ENCODE measurements around the gene TENM4.

Gene TENM4

GRCh38 chr11:79110321-79110720 lies 330.5 kb downstream of the TENM4 start:
- H3K4me3 ChIP-seq (ENCODE audit: low read length in 2 of 2) = no peak overlapping the region
- H3K27me3 ChIP-seq (ENCODE audit: control insufficient read depth in 2 of 2, insufficient read depth in 2 of 2, low read length in 2 of 2) = no peaks in the 10 kb centered on the region
- H3K4me1 ChIP-seq (ENCODE audit: control insufficient read depth in 2 of 2, insufficient read depth in 2 of 2, low read length in 2 of 2) = no peaks in the 10 kb centered on the region
- no peak overlapping the region for H3K27ac ChIP-seq (ENCODE audit: low read depth in 2 of 2, low read length in 2 of 2)
- no peaks in the 10 kb centered on the region for H3K9me3 ChIP-seq (ENCODE audit: control insufficient read depth in 2 of 2, low read length in 2 of 2)
- no peak overlapping the region for H3K9ac ChIP-seq (ENCODE audit: low read depth in 1 of 2, low read length in 2 of 2)
- H3K36me3 ChIP-seq (ENCODE audit: control insufficient read depth in 2 of 2, insufficient read depth in 2 of 2, low read length in 2 of 2) = no peaks in the 10 kb centered on the region

- H3K9me3 ChIP-seq (ENCODE audit: control insufficient read depth in 2 of 2, low read length in 2 of 2) = no peaks in the 10 kb centered on the region
- no peak overlapping the region for H3K9ac ChIP-seq (ENCODE audit: low read depth in 1 of 2, low read length in 2 of 2)
- H3K4me3 ChIP-seq (ENCODE audit: low read length in 2 of 2) = no peak overlapping the region
- H3K27ac ChIP-seq (ENCODE audit: low read depth in 2 of 2, low read length in 2 of 2) = no peak overlapping the region
- H3K27me3 ChIP-seq (ENCODE audit: control insufficient read depth in 2 of 2, insufficient read depth in 2 of 2, low read length in 2 of 2) = no peaks in the 10 kb centered on the region
- H3K4me1 ChIP-seq (ENCODE audit: control insufficient read depth in 2 of 2, insufficient read depth in 2 of 2, low read length in 2 of 2) = no peaks in the 10 kb centered on the region
- H3K36me3 ChIP-seq (ENCODE audit: control insufficient read depth in 2 of 2, insufficient read depth in 2 of 2, low read length in 2 of 2) = no peaks in the 10 kb centered on the region
These were observed 332.0 kb downstream of the TENM4 start for GRCh38 chr11:79108851-79109250.

- H3K9ac ChIP-seq (ENCODE audit: low read depth in 1 of 2, low read length in 2 of 2) = no peak overlapping the region
- H3K4me1 ChIP-seq (ENCODE audit: control insufficient read depth in 2 of 2, insufficient read depth in 2 of 2, low read length in 2 of 2) = no peaks in the 10 kb centered on the region
- no peaks in the 10 kb centered on the region for H3K9me3 ChIP-seq (ENCODE audit: control insufficient read depth in 2 of 2, low read length in 2 of 2)
- H3K27ac ChIP-seq (ENCODE audit: low read depth in 2 of 2, low read length in 2 of 2) = no peak overlapping the region
- H3K27me3 ChIP-seq (ENCODE audit: control insufficient read depth in 2 of 2, insufficient read depth in 2 of 2, low read length in 2 of 2) = no peaks in the 10 kb centered on the region
- no peaks in the 10 kb centered on the region for H3K36me3 ChIP-seq (ENCODE audit: control insufficient read depth in 2 of 2, insufficient read depth in 2 of 2, low read length in 2 of 2)
- no peak overlapping the region for H3K4me3 ChIP-seq (ENCODE audit: low read length in 2 of 2)
These were observed 338.0 kb downstream of the TENM4 start for GRCh38 chr11:79102840-79103239.

GRCh38 chr11:79101656-79102055 lies 339.2 kb downstream of the TENM4 start:
- no peaks in the 10 kb centered on the region for H3K9me3 ChIP-seq (ENCODE audit: control insufficient read depth in 2 of 2, low read length in 2 of 2)

GRCh38 chr11:79100093-79100910 lies 340.5 kb downstream of the TENM4 start:
- no peak overlapping the region for H3K27ac ChIP-seq (ENCODE audit: low read depth in 2 of 2, low read length in 2 of 2)

More at GRCh38 chr11:79101656-79102055, 339.2 kb downstream of the TENM4 start:
- H3K27ac ChIP-seq (ENCODE audit: low read depth in 2 of 2, low read length in 2 of 2) = no peak overlapping the region
- H3K9ac ChIP-seq (ENCODE audit: low read depth in 1 of 2, low read length in 2 of 2) = no peak overlapping the region
- H3K27me3 ChIP-seq (ENCODE audit: control insufficient read depth in 2 of 2, insufficient read depth in 2 of 2, low read length in 2 of 2) = no peaks in the 10 kb centered on the region
- no peaks in the 10 kb centered on the region for H3K4me1 ChIP-seq (ENCODE audit: control insufficient read depth in 2 of 2, insufficient read depth in 2 of 2, low read length in 2 of 2)
- H3K36me3 ChIP-seq (ENCODE audit: control insufficient read depth in 2 of 2, insufficient read depth in 2 of 2, low read length in 2 of 2) = no peaks in the 10 kb centered on the region
- H3K4me3 ChIP-seq (ENCODE audit: low read length in 2 of 2) = no peak overlapping the region

GRCh38 chr11:79098146-79098545 lies 342.7 kb downstream of the TENM4 start:
- Histone ChIP-seq H3K27me3 (ENCODE audit: control insufficient read depth in 2 of 2, insufficient read depth in 2 of 2, low read length in 2 of 2) (no peaks in the 10 kb centered on the region), H3K4me1 (ENCODE audit: control insufficient read depth in 2 of 2, insufficient read depth in 2 of 2, low read length in 2 of 2) (no peaks in the 10 kb centered on the region), H3K9ac (ENCODE audit: low read depth in 1 of 2, low read length in 2 of 2) (no peak overlapping the region), H3K9me3 (ENCODE audit: control insufficient read depth in 2 of 2, low read length in 2 of 2) (no peaks in the 10 kb centered on the region), H3K4me3 (ENCODE audit: low read length in 2 of 2) (no peak overlapping the region), H3K36me3 (ENCODE audit: control insufficient read depth in 2 of 2, insufficient read depth in 2 of 2, low read length in 2 of 2) (no peaks in the 10 kb centered on the region), H3K27ac (ENCODE audit: low read depth in 2 of 2, low read length in 2 of 2) (no peak overlapping the region)

More at GRCh38 chr11:79100093-79100910, 340.5 kb downstream of the TENM4 start:
- no peaks in the 10 kb centered on the region for H3K27me3 ChIP-seq (ENCODE audit: control insufficient read depth in 2 of 2, insufficient read depth in 2 of 2, low read length in 2 of 2)
- H3K4me3 ChIP-seq (ENCODE audit: low read length in 2 of 2) = no peak overlapping the region
- no peaks in the 10 kb centered on the region for H3K36me3 ChIP-seq (ENCODE audit: control insufficient read depth in 2 of 2, insufficient read depth in 2 of 2, low read length in 2 of 2)
- H3K9me3 ChIP-seq (ENCODE audit: control insufficient read depth in 2 of 2, low read length in 2 of 2) = no peaks in the 10 kb centered on the region
- no peaks in the 10 kb centered on the region for H3K4me1 ChIP-seq (ENCODE audit: control insufficient read depth in 2 of 2, insufficient read depth in 2 of 2, low read length in 2 of 2)
- no peak overlapping the region for H3K9ac ChIP-seq (ENCODE audit: low read depth in 1 of 2, low read length in 2 of 2)

GRCh38 chr11:79097246-79097875 lies 343.5 kb downstream of the TENM4 start:
- Histone ChIP-seq H3K36me3 (ENCODE audit: control insufficient read depth in 2 of 2, insufficient read depth in 2 of 2, low read length in 2 of 2) (no peaks in the 10 kb centered on the region), H3K27me3 (ENCODE audit: control insufficient read depth in 2 of 2, insufficient read depth in 2 of 2, low read length in 2 of 2) (no peaks in the 10 kb centered on the region), H3K4me3 (ENCODE audit: low read length in 2 of 2) (no peak overlapping the region), H3K4me1 (ENCODE audit: control insufficient read depth in 2 of 2, insufficient read depth in 2 of 2, low read length in 2 of 2) (no peaks in the 10 kb centered on the region), H3K27ac (ENCODE audit: low read depth in 2 of 2, low read length in 2 of 2) (no peak overlapping the region), H3K9me3 (ENCODE audit: control insufficient read depth in 2 of 2, low read length in 2 of 2) (no peaks in the 10 kb centered on the region), H3K9ac (ENCODE audit: low read depth in 1 of 2, low read length in 2 of 2) (no peak overlapping the region)

- no peak overlapping the region for H3K4me3 ChIP-seq (ENCODE audit: low read length in 2 of 2)
- H3K4me1 ChIP-seq (ENCODE audit: control insufficient read depth in 2 of 2, insufficient read depth in 2 of 2, low read length in 2 of 2) = no peaks in the 10 kb centered on the region
- no peaks in the 10 kb centered on the region for H3K36me3 ChIP-seq (ENCODE audit: control insufficient read depth in 2 of 2, insufficient read depth in 2 of 2, low read length in 2 of 2)
These were observed 345.4 kb downstream of the TENM4 start for GRCh38 chr11:79095424-79095823.

GRCh38 chr11:79094616-79095015 lies 346.2 kb downstream of the TENM4 start:
- Histone ChIP-seq H3K27me3 (ENCODE audit: control insufficient read depth in 2 of 2, insufficient read depth in 2 of 2, low read length in 2 of 2) (no peaks in the 10 kb centered on the region), H3K4me3 (ENCODE audit: low read length in 2 of 2) (no peak overlapping the region), H3K9me3 (ENCODE audit: control insufficient read depth in 2 of 2, low read length in 2 of 2) (no peaks in the 10 kb centered on the region), H3K9ac (ENCODE audit: low read depth in 1 of 2, low read length in 2 of 2) (no peak overlapping the region), H3K36me3 (ENCODE audit: control insufficient read depth in 2 of 2, insufficient read depth in 2 of 2, low read length in 2 of 2) (no peaks in the 10 kb centered on the region), H3K27ac (ENCODE audit: low read depth in 2 of 2, low read length in 2 of 2) (no peak overlapping the region), H3K4me1 (ENCODE audit: control insufficient read depth in 2 of 2, insufficient read depth in 2 of 2, low read length in 2 of 2) (no peaks in the 10 kb centered on the region)

More at GRCh38 chr11:79095424-79095823, 345.4 kb downstream of the TENM4 start:
- H3K9me3 ChIP-seq (ENCODE audit: control insufficient read depth in 2 of 2, low read length in 2 of 2) = no peaks in the 10 kb centered on the region
- no peak overlapping the region for H3K27ac ChIP-seq (ENCODE audit: low read depth in 2 of 2, low read length in 2 of 2)
- no peak overlapping the region for H3K9ac ChIP-seq (ENCODE audit: low read depth in 1 of 2, low read length in 2 of 2)
- no peaks in the 10 kb centered on the region for H3K27me3 ChIP-seq (ENCODE audit: control insufficient read depth in 2 of 2, insufficient read depth in 2 of 2, low read length in 2 of 2)

- no peaks in the 10 kb centered on the region for H3K36me3 ChIP-seq (ENCODE audit: control insufficient read depth in 2 of 2, insufficient read depth in 2 of 2, low read length in 2 of 2)
- H3K27me3 ChIP-seq (ENCODE audit: control insufficient read depth in 2 of 2, insufficient read depth in 2 of 2, low read length in 2 of 2) = no peaks in the 10 kb centered on the region
- no peak overlapping the region for H3K27ac ChIP-seq (ENCODE audit: low read depth in 2 of 2, low read length in 2 of 2)
- no peak overlapping the region for H3K4me3 ChIP-seq (ENCODE audit: low read length in 2 of 2)
- no peaks in the 10 kb centered on the region for H3K9me3 ChIP-seq (ENCODE audit: control insufficient read depth in 2 of 2, low read length in 2 of 2)
- H3K4me1 ChIP-seq (ENCODE audit: control insufficient read depth in 2 of 2, insufficient read depth in 2 of 2, low read length in 2 of 2) = no peaks in the 10 kb centered on the region
- H3K9ac ChIP-seq (ENCODE audit: low read depth in 1 of 2, low read length in 2 of 2) = no peak overlapping the region
These were observed 348.0 kb downstream of the TENM4 start for GRCh38 chr11:79092791-79093353.

Measured in mucosa of rectum (tissue), 2 donors.